ENCODE data around the gene TEC. TPM values are rescaled to one million over a fixed set of nuclear protein-coding genes. Genes with fewer than 3 reads are reported as not detected.
"Not testable (repeated sequence)": the region's sequence is repeated elsewhere in the genome, so short reads cannot be mapped to it uniquely, and the experiment has no call there.

The TEC gene
- 4.6 TPM for polyA plus RNA-seq
- long read RNA-seq, donor 1: 0 reads
- long read RNA-seq, donor 2: 0 reads
- long read RNA-seq, donor 3: 0 reads
- long read RNA-seq, donor 4: 0 reads
- long read RNA-seq, donor 5: 0 reads
- long read RNA-seq, donor 6: 0 reads
- long read RNA-seq, donor 7: 0 reads
- long read RNA-seq, donor 8: 0 reads
- long read RNA-seq, donor 9: 0 reads
- long read RNA-seq, donor 10: 0 reads
- long read RNA-seq, donor 11: 0 reads

GRCh38 chr4:48268956-48269860 is at the start of gene TEC:
TSS of gene TEC (minus strand) at chr4:48269838. CDS start at chr4:48228614, 41,224 bp downstream.
- peaks cover 6% of the 10 kb centered on the region for H3K4me1 ChIP-seq (ENCODE audit: control insufficient read depth, insufficient read depth, low read length)
- H3K36me3 ChIP-seq (ENCODE audit: control insufficient read depth, insufficient read depth, low read length): no peaks in the 10 kb centered on the region
- H3K27me3 ChIP-seq (ENCODE audit: control insufficient read depth, insufficient read depth, low read length): no peaks in the 10 kb centered on the region
- no peaks in the 10 kb centered on the region for H3K9me3 ChIP-seq (ENCODE audit: control insufficient read depth, low read depth, low read length)
- no CpG with 5 or more reads among the region's 63 CpGs for WGBS (ENCODE audit: insufficient coverage, low lambda C conversion rate)
- peak within 1 kb of the TSS; percentile 94 for H3K27ac ChIP-seq (ENCODE audit: low read length)
- DNase-seq: peak in 1 of 2 donors; percentile 47
- H3K4me3 ChIP-seq (ENCODE audit: low read length): peak within 1 kb of the TSS; percentile 77

GRCh38 chr4:48315728-48316630 is 46.3 kb upstream of the TEC start:
- H3K27ac ChIP-seq (ENCODE audit: low read length): no peak overlapping the region
- H3K9me3 ChIP-seq (ENCODE audit: control insufficient read depth, low read depth, low read length): no peaks in the 10 kb centered on the region
- H3K27me3 ChIP-seq (ENCODE audit: control insufficient read depth, insufficient read depth, low read length): no peaks in the 10 kb centered on the region
- no peak overlapping the region for H3K4me3 ChIP-seq (ENCODE audit: low read length)
- DNase-seq: peak in 1 of 2 donors; percentile 22
- 0% methylated on average over 1 of the region's 7 CpGs for WGBS (ENCODE audit: insufficient coverage, low lambda C conversion rate)
- no peaks in the 10 kb centered on the region for H3K4me1 ChIP-seq (ENCODE audit: control insufficient read depth, insufficient read depth, low read length)
- H3K36me3 ChIP-seq (ENCODE audit: control insufficient read depth, insufficient read depth, low read length): no peaks in the 10 kb centered on the region

GRCh38 chr4:48314746-48315145 is 45.1 kb upstream of the TEC start:
- not testable (repeated sequence) for H3K27me3 ChIP-seq (ENCODE audit: control insufficient read depth, insufficient read depth, low read length); H3K9me3 ChIP-seq (ENCODE audit: control insufficient read depth, low read depth, low read length); H3K27ac ChIP-seq (ENCODE audit: low read length); DNase-seq; H3K4me3 ChIP-seq (ENCODE audit: low read length); H3K4me1 ChIP-seq (ENCODE audit: control insufficient read depth, insufficient read depth, low read length); H3K36me3 ChIP-seq (ENCODE audit: control insufficient read depth, insufficient read depth, low read length)

GRCh38 chr4:48311896-48312295 is 42.3 kb upstream of the TEC start:
- H3K9me3 ChIP-seq (ENCODE audit: control insufficient read depth, low read depth, low read length): no peaks in the 10 kb centered on the region
- no peaks in the 10 kb centered on the region for H3K4me1 ChIP-seq (ENCODE audit: control insufficient read depth, insufficient read depth, low read length)
- no peak for DNase-seq
- H3K27me3 ChIP-seq (ENCODE audit: control insufficient read depth, insufficient read depth, low read length): no peaks in the 10 kb centered on the region
- H3K4me3 ChIP-seq (ENCODE audit: low read length): no peak overlapping the region
- no CpG with 5 or more reads among the region's 3 CpGs for WGBS (ENCODE audit: insufficient coverage, low lambda C conversion rate)
- no peak overlapping the region for H3K27ac ChIP-seq (ENCODE audit: low read length)
- H3K36me3 ChIP-seq (ENCODE audit: control insufficient read depth, insufficient read depth, low read length): no peaks in the 10 kb centered on the region

GRCh38 chr4:48308901-48309300 is 39.3 kb upstream of the TEC start:
- H3K4me1 ChIP-seq (ENCODE audit: control insufficient read depth, insufficient read depth, low read length): no peaks in the 10 kb centered on the region
- H3K36me3 ChIP-seq (ENCODE audit: control insufficient read depth, insufficient read depth, low read length): no peaks in the 10 kb centered on the region
- no peak overlapping the region for H3K4me3 ChIP-seq (ENCODE audit: low read length)
- H3K27ac ChIP-seq (ENCODE audit: low read length): no peak overlapping the region
- no peak for DNase-seq
- H3K9me3 ChIP-seq (ENCODE audit: control insufficient read depth, low read depth, low read length): no peaks in the 10 kb centered on the region
- 100% methylated on average over 2 of the region's 2 CpGs for WGBS (ENCODE audit: insufficient coverage, low lambda C conversion rate)
- no peaks in the 10 kb centered on the region for H3K27me3 ChIP-seq (ENCODE audit: control insufficient read depth, insufficient read depth, low read length)

GRCh38 chr4:48307528-48307927 is 37.9 kb upstream of the TEC start:
- Histone ChIP-seq H3K9me3 (ENCODE audit: control insufficient read depth, low read depth, low read length) (no peaks in the 10 kb centered on the region), H3K4me1 (ENCODE audit: control insufficient read depth, insufficient read depth, low read length) (no peaks in the 10 kb centered on the region), H3K27ac (ENCODE audit: low read length) (no peak overlapping the region), H3K27me3 (ENCODE audit: control insufficient read depth, insufficient read depth, low read length) (no peaks in the 10 kb centered on the region), H3K36me3 (ENCODE audit: control insufficient read depth, insufficient read depth, low read length) (no peaks in the 10 kb centered on the region), H3K4me3 (ENCODE audit: low read length) (no peak overlapping the region)
- no peak for DNase-seq
- WGBS (ENCODE audit: insufficient coverage, low lambda C conversion rate): no CpG with 5 or more reads among the region's 5 CpGs

- 100% methylated on average over 1 of the region's 3 CpGs for WGBS (ENCODE audit: insufficient coverage, low lambda C conversion rate)
- no peak for DNase-seq
- H3K9me3 ChIP-seq (ENCODE audit: control insufficient read depth, low read depth, low read length): no peaks in the 10 kb centered on the region
Observed at GRCh38 chr4:48305508-48305907, 35.9 kb upstream of the TEC start.

GRCh38 chr4:48300004-48300403 is 30.4 kb upstream of the TEC start:
- no peaks in the 10 kb centered on the region for H3K27me3 ChIP-seq (ENCODE audit: control insufficient read depth, insufficient read depth, low read length)
- no peaks in the 10 kb centered on the region for H3K4me1 ChIP-seq (ENCODE audit: control insufficient read depth, insufficient read depth, low read length)
- H3K9me3 ChIP-seq (ENCODE audit: control insufficient read depth, low read depth, low read length): no peaks in the 10 kb centered on the region
- no CpG with 5 or more reads among the region's 2 CpGs for WGBS (ENCODE audit: insufficient coverage, low lambda C conversion rate)
- no peak overlapping the region for H3K27ac ChIP-seq (ENCODE audit: low read length)
- no peak for DNase-seq
- no peaks in the 10 kb centered on the region for H3K36me3 ChIP-seq (ENCODE audit: control insufficient read depth, insufficient read depth, low read length)
- H3K4me3 ChIP-seq (ENCODE audit: low read length): no peak overlapping the region

More at GRCh38 chr4:48305508-48305907, 35.9 kb upstream of the TEC start:
- no peaks in the 10 kb centered on the region for H3K36me3 ChIP-seq (ENCODE audit: control insufficient read depth, insufficient read depth, low read length)
- no peaks in the 10 kb centered on the region for H3K27me3 ChIP-seq (ENCODE audit: control insufficient read depth, insufficient read depth, low read length)
- H3K4me1 ChIP-seq (ENCODE audit: control insufficient read depth, insufficient read depth, low read length): no peaks in the 10 kb centered on the region
- H3K4me3 ChIP-seq (ENCODE audit: low read length): no peak overlapping the region
- H3K27ac ChIP-seq (ENCODE audit: low read length): no peak overlapping the region

- no peaks in the 10 kb centered on the region for H3K36me3 ChIP-seq (ENCODE audit: control insufficient read depth, insufficient read depth, low read length)
- WGBS (ENCODE audit: insufficient coverage, low lambda C conversion rate): no CpG with 5 or more reads among the region's 4 CpGs
- H3K9me3 ChIP-seq (ENCODE audit: control insufficient read depth, low read depth, low read length): no peaks in the 10 kb centered on the region
- no peak overlapping the region for H3K27ac ChIP-seq (ENCODE audit: low read length)
- no peak for DNase-seq
- H3K4me3 ChIP-seq (ENCODE audit: low read length): no peak overlapping the region
- H3K27me3 ChIP-seq (ENCODE audit: control insufficient read depth, insufficient read depth, low read length): no peaks in the 10 kb centered on the region
- H3K4me1 ChIP-seq (ENCODE audit: control insufficient read depth, insufficient read depth, low read length): no peaks in the 10 kb centered on the region
Observed at GRCh38 chr4:48299560-48299959, 29.9 kb upstream of the TEC start.

- Histone ChIP-seq H3K4me1 (ENCODE audit: control insufficient read depth, insufficient read depth, low read length) (no peaks in the 10 kb centered on the region), H3K27me3 (ENCODE audit: control insufficient read depth, insufficient read depth, low read length) (no peaks in the 10 kb centered on the region), H3K36me3 (ENCODE audit: control insufficient read depth, insufficient read depth, low read length) (no peaks in the 10 kb centered on the region), H3K27ac (ENCODE audit: low read length) (no peak overlapping the region), H3K9me3 (ENCODE audit: control insufficient read depth, low read depth, low read length) (peaks cover under 1% of the 10 kb centered on the region), H3K4me3 (ENCODE audit: low read length) (no peak overlapping the region)
- no peak for DNase-seq
- WGBS (ENCODE audit: insufficient coverage, low lambda C conversion rate): no CpG with 5 or more reads among the region's 2 CpGs
Observed at GRCh38 chr4:48297256-48297846, 27.7 kb upstream of the TEC start.

All from large intestine (tissue), 12 donors.